MCF 10A (cell line): ENCODE data around the gene TADA3. TPM values are rescaled to one million over a fixed set of nuclear protein-coding genes. Genes with fewer than 3 reads are reported as not detected.
A peak's percentile ranks its signal among the peaks of the same experiment; 100 is the strongest.

Experiments
- BruUV-seq: library from RNA; stranded (reverse); fragments of 400-500 nt; replicated peaks from 2 replicates; lab custom pipeline; 2021; lab: Mats Ljungman, UMichigan
- CTCF ChIA-PET: fragments of 300-600 bp; sonication (Branson Sonifier 250); formaldehyde crosslinking; extraction: SDS; loops from one replicate; lab custom pipeline; 2021; ENCODE audit warnings: antibody characterized with exemption, inconsistent platforms; lab: Yijun Ruan, JAX
- POLR2A ChIA-PET: fragments of 300-600, 350-650 bp; sonication (Branson Sonifier 250); formaldehyde crosslinking; extraction: SDS; loops from one replicate; lab custom pipeline; 2020; ENCODE audit warnings: antibody characterized with exemption, inconsistent platforms; lab: Yijun Ruan, JAX
- DNase-seq: peaks from one replicate; pipeline ENCODE4 v3.0.0-alpha.2; 2018; ENCODE audit not compliant: unreplicated experiment
- H3K27ac Mint-ChIP-seq: one replicate; pipeline ENCODE4 v1.8.0; 2022; ENCODE audit warnings: mild to moderate bottlenecking, low read depth, mixed read lengths; ENCODE audit not compliant: unreplicated experiment
- H3K27me3 Mint-ChIP-seq: one replicate; pipeline ENCODE4 v1.8.0; 2022; ENCODE audit warnings: mixed read lengths; ENCODE audit not compliant: insufficient read depth, unreplicated experiment
- H3K36me3 Mint-ChIP-seq: one replicate; pipeline ENCODE4 v1.8.0; 2022; ENCODE audit warnings: mild to moderate bottlenecking, moderate library complexity, mixed read lengths; ENCODE audit not compliant: insufficient read depth, unreplicated experiment
- H3K4me1 Mint-ChIP-seq: one replicate; pipeline ENCODE4 v1.8.0; 2022; ENCODE audit warnings: mixed read lengths; ENCODE audit not compliant: insufficient read depth, unreplicated experiment
- H3K4me3 Mint-ChIP-seq: one replicate; pipeline ENCODE4 v1.8.0; 2022; ENCODE audit warnings: mild to moderate bottlenecking, moderate library complexity, mixed read lengths; ENCODE audit not compliant: unreplicated experiment
- H3K9me3 Mint-ChIP-seq: one replicate; pipeline ENCODE4 v1.8.0; 2022; ENCODE audit warnings: mixed read lengths; ENCODE audit not compliant: unreplicated experiment
- intact Hi-C: fragments of 100-400 bp; cut with micrococcal nuclease; formaldehyde crosslinking; loops from 2 replicates; pipeline ENCODE4 v1.14.1; 2022
- total RNA-seq: library from RNA; stranded (reverse); gene quantifications from 2 replicates; pipeline ENCODE4 v1.2.3, GENCODE V29; 2022
- TF ChIP-seq, protein P1 (sequence below): fragments of 200-600 bp; IDR thresholded peaks from one replicate; pipeline ENCODE4 v1.8.0; 2022; ENCODE audit warnings: antibody characterized with exemption, mild to moderate bottlenecking; ENCODE audit not compliant: unreplicated experiment

The TADA3 gene
- total RNA-seq, 1 experiment from 2014 or later: 77.1 TPM

DNA sequence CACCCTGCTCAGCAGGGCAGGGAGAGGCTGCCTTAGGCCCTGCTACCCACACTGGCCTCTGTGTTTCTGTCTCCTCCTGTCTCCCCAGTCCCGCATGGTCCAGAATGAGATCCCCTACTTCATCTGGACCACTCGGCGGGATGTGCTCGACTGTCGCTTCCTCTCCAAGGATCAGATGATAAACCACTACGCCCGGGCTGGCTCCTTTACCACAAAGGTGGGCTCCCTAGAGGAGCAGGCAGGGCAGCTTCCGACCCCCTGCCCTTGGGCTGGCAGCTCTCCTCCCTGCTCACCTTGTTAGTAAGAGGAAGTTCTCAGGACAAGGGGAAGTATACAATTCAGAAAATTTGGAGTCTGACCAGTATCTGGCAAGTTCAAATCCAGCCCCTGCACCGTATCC, 23.7 kb upstream of the TADA3 start:
- CTCF ChIA-PET: interaction anchor here (0.6 kb wide), 1 partner anchor 454 kb away, joined by 3 read pairs; no protein-coding TSS in a partner anchor
- H3K27me3 Mint-ChIP-seq: no peaks in the 10 kb centered on the region

DNA sequence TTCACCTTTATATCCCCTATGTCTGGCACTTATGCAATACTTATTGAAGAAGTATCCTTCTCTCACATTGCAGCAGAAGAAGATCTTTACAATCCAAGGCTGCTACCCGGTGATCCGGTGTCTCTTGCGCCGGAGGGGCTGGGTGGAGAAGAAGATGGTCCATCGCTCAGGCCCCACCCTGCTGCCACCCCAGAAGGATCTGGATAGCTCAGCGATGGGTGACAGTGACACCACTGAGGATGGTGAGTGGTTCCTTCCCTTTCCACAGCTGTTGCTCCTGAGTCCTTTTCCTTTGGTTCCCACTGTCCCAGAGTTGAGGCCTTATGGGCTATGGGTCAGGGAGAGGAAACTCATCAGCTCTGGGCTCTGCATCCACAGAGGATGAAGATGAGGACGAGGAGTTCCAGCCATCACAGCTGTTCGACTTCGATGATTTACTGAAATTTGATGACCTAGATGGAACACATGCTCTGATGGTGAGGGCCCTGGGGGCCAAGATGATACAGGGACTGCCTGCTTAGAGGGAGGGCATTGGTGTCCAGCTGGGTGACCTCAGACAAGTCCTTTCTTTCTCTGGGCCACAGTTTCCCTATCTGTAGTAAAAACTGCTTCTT, 20.7 kb upstream of the TADA3 start:
- TF ChIP-seq, protein P1, sequence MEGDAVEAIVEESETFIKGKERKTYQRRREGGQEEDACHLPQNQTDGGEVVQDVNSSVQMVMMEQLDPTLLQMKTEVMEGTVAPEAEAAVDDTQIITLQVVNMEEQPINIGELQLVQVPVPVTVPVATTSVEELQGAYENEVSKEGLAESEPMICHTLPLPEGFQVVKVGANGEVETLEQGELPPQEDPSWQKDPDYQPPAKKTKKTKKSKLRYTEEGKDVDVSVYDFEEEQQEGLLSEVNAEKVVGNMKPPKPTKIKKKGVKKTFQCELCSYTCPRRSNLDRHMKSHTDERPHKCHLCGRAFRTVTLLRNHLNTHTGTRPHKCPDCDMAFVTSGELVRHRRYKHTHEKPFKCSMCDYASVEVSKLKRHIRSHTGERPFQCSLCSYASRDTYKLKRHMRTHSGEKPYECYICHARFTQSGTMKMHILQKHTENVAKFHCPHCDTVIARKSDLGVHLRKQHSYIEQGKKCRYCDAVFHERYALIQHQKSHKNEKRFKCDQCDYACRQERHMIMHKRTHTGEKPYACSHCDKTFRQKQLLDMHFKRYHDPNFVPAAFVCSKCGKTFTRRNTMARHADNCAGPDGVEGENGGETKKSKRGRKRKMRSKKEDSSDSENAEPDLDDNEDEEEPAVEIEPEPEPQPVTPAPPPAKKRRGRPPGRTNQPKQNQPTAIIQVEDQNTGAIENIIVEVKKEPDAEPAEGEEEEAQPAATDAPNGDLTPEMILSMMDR: no peak
- Mint-ChIP-seq H3K9me3 (no peaks in the 10 kb centered on the region), H3K36me3 (peaks cover 7% of the 10 kb centered on the region), H3K27ac (no peak overlapping the region), H3K4me1 (peaks cover 23% of the 10 kb centered on the region), H3K27me3 (no peaks in the 10 kb centered on the region), H3K4me3 (no peak overlapping the region)
- POLR2A ChIA-PET: interaction anchor here (0.5 to 1.2 kb wide), 4 partner anchors 9 to 164 kb away, joined by 3 to 4 read pairs (median 4); partner anchors contain the start of gene MTMR14
- intact Hi-C loops: no loop called here
- CTCF ChIA-PET: interaction anchor here (0.7 to 1.5 kb wide), 5 partner anchors 13 to 134 kb away, joined by 3 to 4 read pairs (median 3); no protein-coding TSS in a partner anchor
- BruUV-seq: no TSS peak
- no peak for DNase-seq

More for the DNA sequence above, 23.7 kb upstream of the TADA3 start:
- TF ChIP-seq, protein P1: no peak
- Mint-ChIP-seq H3K9me3 (no peaks in the 10 kb centered on the region), H3K4me1 (peaks cover 7% of the 10 kb centered on the region), H3K4me3 (no peak overlapping the region), H3K27ac (no peak overlapping the region), H3K36me3 (no peaks in the 10 kb centered on the region)
- POLR2A ChIA-PET: no interaction called here
- intact Hi-C loops: no loop called here
- no TSS peak for BruUV-seq
- no peak for DNase-seq

DNA sequence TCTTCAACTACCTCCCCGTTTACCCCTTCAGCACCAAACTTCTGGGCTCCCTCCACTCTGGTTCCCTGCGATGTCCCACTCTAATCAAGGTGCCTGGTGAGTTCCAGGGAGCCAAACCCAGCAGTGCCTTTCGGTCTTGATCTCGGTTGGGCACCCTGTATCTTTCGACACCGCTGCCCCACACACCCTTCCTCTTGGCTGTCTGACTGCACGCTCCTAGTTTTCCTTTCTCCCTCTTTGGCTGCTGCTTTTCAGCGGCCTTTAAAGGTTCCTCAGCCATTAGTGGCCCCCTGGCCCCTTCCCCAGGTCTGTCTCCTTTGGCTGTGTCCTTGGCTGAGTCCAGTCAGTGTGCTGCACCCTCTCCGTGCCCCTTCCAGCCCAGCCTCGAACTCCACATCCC, 18.6 kb upstream of the TADA3 start:
- intact Hi-C loops: no loop called here
- Mint-ChIP-seq H3K4me1 (peaks cover 23% of the 10 kb centered on the region), H3K9me3 (no peaks in the 10 kb centered on the region), H3K27me3 (no peaks in the 10 kb centered on the region), H3K27ac (no peak overlapping the region), H3K36me3 (peaks cover 12% of the 10 kb centered on the region), H3K4me3 (peak overlapping the region; percentile 70)
- DNase-seq: no peak
- BruUV-seq: no TSS peak
- ChIA-PET POLR2A (no interaction called here), CTCF (no interaction called here)
- TF ChIP-seq, protein P1: no peak

DNA sequence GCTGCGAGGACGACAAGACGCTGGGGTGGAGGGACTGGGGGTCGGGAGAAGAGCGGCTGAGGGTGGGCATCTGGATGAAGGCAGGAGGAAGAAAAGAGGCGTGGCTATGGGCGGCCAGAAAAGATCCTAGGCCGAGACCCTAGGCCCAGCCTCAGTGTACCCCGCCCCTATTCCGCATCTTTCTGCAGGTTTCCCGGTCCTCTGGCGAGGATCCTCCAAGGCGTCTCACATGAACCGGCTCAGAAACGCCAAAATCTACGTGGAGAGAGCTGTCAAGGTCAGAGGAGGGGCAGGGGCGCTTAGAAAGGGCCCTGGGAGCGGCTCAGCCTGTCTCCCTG, 18.1 kb upstream of the TADA3 start:
- POLR2A ChIA-PET: no interaction called here
- no peak overlapping the region for H3K27ac Mint-ChIP-seq

More for the DNA sequence above, 18.1 kb upstream of the TADA3 start:
- peaks cover 23% of the 10 kb centered on the region for H3K4me1 Mint-ChIP-seq
- no TSS peak for BruUV-seq
- H3K9me3 Mint-ChIP-seq: no peaks in the 10 kb centered on the region
- peaks cover 17% of the 10 kb centered on the region for H3K36me3 Mint-ChIP-seq
- intact Hi-C loops: no loop called here
- H3K4me3 Mint-ChIP-seq: peak overlapping the region; percentile 70
- DNase-seq: no peak
- H3K27me3 Mint-ChIP-seq: no peaks in the 10 kb centered on the region
- CTCF ChIA-PET: no interaction called here
- TF ChIP-seq, protein P1: no peak
